Measurements from ENCODE around the gene NRK. TPM values are rescaled to one million over a fixed set of nuclear protein-coding genes. Genes with fewer than 3 reads are reported as not detected.

Gene NRK
- total and polyA plus RNA-seq, 7 donors = under 0.01 to 6.1 (median 2.3) TPM; not detected in 1

GRCh38 chrX:105869701-105870100 is 47.4 kb downstream of the NRK start:
- no peaks in the 10 kb centered on the region for H3K36me3 ChIP-seq
- TF ChIP-seq POLR2AphosphoS5 (IDR thresholded peaks at IDR 0.05) (no peak), EP300 (IDR thresholded peaks at IDR 0.05) (no peak), POLR2A (IDR thresholded peaks at IDR 0.05) (no peak), CTCF (IDR thresholded peaks at IDR 0.05) (no peak)

GRCh38 chrX:105870445-105870844 is 48.1 kb downstream of the NRK start:
- Histone ChIP-seq H3K27me3 (no peaks in the 10 kb centered on the region), H3K36me3 (no peaks in the 10 kb centered on the region), H3K4me1 (no peaks in the 10 kb centered on the region), H3K27ac (no peak overlapping the region), H3K9me3 (no peaks in the 10 kb centered on the region), H3K4me3 (no peak overlapping the region)
- TF ChIP-seq POLR2A (IDR thresholded peaks at IDR 0.05) = no peak
- intact Hi-C loops (cut with DNase I) = no loop called here
- no peak for DNase-seq
- WGBS, 2 donors = 20 to 62% methylated on average over 3 of the region's 3 CpGs

More at GRCh38 chrX:105869701-105870100, 47.4 kb downstream of the NRK start:
- Histone ChIP-seq H3K27me3 (no peaks in the 10 kb centered on the region), H3K4me1 (no peaks in the 10 kb centered on the region), H3K9me3 (no peaks in the 10 kb centered on the region), H3K4me3 (no peak overlapping the region), H3K27ac (no peak overlapping the region)
- 24 to 61% methylated on average over 1 of the region's 1 CpG for WGBS, 2 donors
- intact Hi-C loops (cut with DNase I) = no loop called here
- no peak for DNase-seq

GRCh38 chrX:105872941-105873340 is 50.6 kb downstream of the NRK start:
- no peak overlapping the region for H3K27ac ChIP-seq

GRCh38 chrX:105874790-105875189 is 52.5 kb downstream of the NRK start:
- intact Hi-C loops (cut with DNase I) = no loop called here
- no peak for DNase-seq
- Histone ChIP-seq H3K27me3 (no peaks in the 10 kb centered on the region), H3K27ac (no peak overlapping the region), H3K4me3 (no peak overlapping the region), H3K36me3 (no peaks in the 10 kb centered on the region), H3K9me3 (no peaks in the 10 kb centered on the region), H3K4me1 (no peaks in the 10 kb centered on the region)
- TF ChIP-seq CTCF (IDR thresholded peaks at IDR 0.05) = no peak
- TF ChIP-seq POLR2AphosphoS5 (IDR thresholded peaks at IDR 0.05) = no peak
- TF ChIP-seq EP300 (IDR thresholded peaks at IDR 0.05) = no peak
- no peak for TF ChIP-seq POLR2A (IDR thresholded peaks at IDR 0.05)
- WGBS, 2 donors = 72 to 74% methylated on average over 1 of the region's 1 CpG

More at GRCh38 chrX:105872941-105873340, 50.6 kb downstream of the NRK start:
- no peaks in the 10 kb centered on the region for H3K9me3 ChIP-seq
- 77 to 89% methylated on average over 7 of the region's 7 CpGs for WGBS, 2 donors
- no peak overlapping the region for H3K4me3 ChIP-seq
- no peaks in the 10 kb centered on the region for H3K4me1 ChIP-seq
- no peaks in the 10 kb centered on the region for H3K36me3 ChIP-seq
- intact Hi-C loops (cut with DNase I) = no loop called here
- TF ChIP-seq CTCF (IDR thresholded peaks at IDR 0.05) (no peak), POLR2AphosphoS5 (IDR thresholded peaks at IDR 0.05) (no peak), EP300 (IDR thresholded peaks at IDR 0.05) (no peak), POLR2A (IDR thresholded peaks at IDR 0.05) (no peak)
- no peaks in the 10 kb centered on the region for H3K27me3 ChIP-seq
- no peak for DNase-seq

- H3K4me1 ChIP-seq = no peaks in the 10 kb centered on the region
- no peaks in the 10 kb centered on the region for H3K36me3 ChIP-seq
- TF ChIP-seq POLR2AphosphoS5 (IDR thresholded peaks at IDR 0.05) = no peak
- TF ChIP-seq POLR2A (IDR thresholded peaks at IDR 0.05) = no peak
- TF ChIP-seq EP300 (IDR thresholded peaks at IDR 0.05) = no peak
- H3K27ac ChIP-seq = no peak overlapping the region
- DNase-seq = no peak
- WGBS, 2 donors = 15 to 45% methylated on average over 3 of the region's 3 CpGs
- H3K27me3 ChIP-seq = no peaks in the 10 kb centered on the region
- H3K9me3 ChIP-seq = no peaks in the 10 kb centered on the region
- H3K4me3 ChIP-seq = no peak overlapping the region
- intact Hi-C loops (cut with DNase I) = no loop called here
Measured at GRCh38 chrX:105876658-105877057, 54.3 kb downstream of the NRK start.

- Histone ChIP-seq H3K36me3 (no peaks in the 10 kb centered on the region), H3K4me3 (no peak overlapping the region), H3K4me1 (no peaks in the 10 kb centered on the region), H3K27ac (no peak overlapping the region), H3K27me3 (no peaks in the 10 kb centered on the region), H3K9me3 (no peaks in the 10 kb centered on the region)
- intact Hi-C loops (cut with DNase I) = no loop called here
- no peak for DNase-seq
- 39 to 75% methylated on average over 3 of the region's 3 CpGs for WGBS, 2 donors
- TF ChIP-seq POLR2AphosphoS5 (IDR thresholded peaks at IDR 0.05) (no peak), CTCF (IDR thresholded peaks at IDR 0.05) (no peak), EP300 (IDR thresholded peaks at IDR 0.05) (no peak), POLR2A (IDR thresholded peaks at IDR 0.05) (no peak)
Measured at GRCh38 chrX:105880491-105880890, 58.2 kb downstream of the NRK start.

Data from sigmoid colon (tissue), 7 donors.